Neural cell (in vitro differentiated cells): ENCODE data around the gene INSIG2. TPM values are rescaled to one million over a fixed set of nuclear protein-coding genes. Genes with fewer than 3 reads are reported as not detected.

ENCODE experiments used
- H2AFZ ChIP-seq: fragments of 200-600, 300-800 bp; sonication (generic), shearing (Covaris generic); 2 replicates; pipeline ENCODE4 v1.6.0; 2014; ENCODE audit warnings: low read depth, mild to moderate bottlenecking, antibody characterized with exemption, low read length, moderate library complexity
- H3F3A ChIP-seq: fragments of 200-600 bp; shearing (Covaris generic); 2 replicates; pipeline ENCODE4 v1.6.1; 2016; ENCODE audit warnings: mild to moderate bottlenecking, moderate library complexity, mixed read lengths, antibody characterized with exemption, low read length; ENCODE audit not compliant: insufficient read depth, poor library complexity, severe bottlenecking
- H3K27ac ChIP-seq: fragments of 200-600, 300-800 bp; sonication (generic), shearing (Covaris generic); 2 replicates; pipeline ENCODE4 v1.5.1; 2014; ENCODE audit warnings: mild to moderate bottlenecking, low read length, moderate library complexity
- H3K27me3 ChIP-seq: fragments of 300-800, 200-600 bp; sonication (generic), shearing (Covaris generic); 2 replicates; pipeline ENCODE4 v1.6.0; 2014; ENCODE audit warnings: mild to moderate bottlenecking, low read depth, low read length, moderate library complexity; ENCODE audit not compliant: insufficient read depth
- H3K36me3 ChIP-seq: fragments of 300-800, 200-600 bp; sonication (generic), shearing (Covaris generic); 2 replicates; pipeline ENCODE4 v1.5.1; 2014; ENCODE audit warnings: mild to moderate bottlenecking, antibody characterized with exemption, low read length, moderate library complexity; ENCODE audit not compliant: insufficient read depth
- H3K4me2 ChIP-seq: fragments of 300-800, 200-600 bp; sonication (generic), shearing (Covaris generic); 2 replicates; pipeline ENCODE4 v1.6.0; 2014; ENCODE audit warnings: mild to moderate bottlenecking, low read length
- H3K4me3 ChIP-seq: fragments of 300-800, 200-600 bp; sonication (generic), shearing (Covaris generic); 2 replicates; pipeline ENCODE4 v1.5.1; 2014; ENCODE audit warnings: mild to moderate bottlenecking, low read length, moderate library complexity
- H3K79me2 ChIP-seq: fragments of 200-600 bp; shearing (Covaris generic); replicated peaks from 2 replicates; pipeline ENCODE4 v1.6.0; 2014; ENCODE audit warnings: mild to moderate bottlenecking, low read length, moderate library complexity; ENCODE audit not compliant: insufficient read depth
- H3K9ac ChIP-seq: fragments of 300-800, 200-600 bp; sonication (generic), shearing (Covaris generic); 2 replicates; pipeline ENCODE4 v1.6.1; 2016; ENCODE audit warnings: mild to moderate bottlenecking, low read length, mixed read lengths
- H3K9me2 ChIP-seq: fragments of 200-600 bp; shearing (Covaris generic); 2 replicates; pipeline ENCODE4 v1.6.1; 2016; ENCODE audit warnings: mild to moderate bottlenecking, low read length, mixed read lengths; ENCODE audit not compliant: insufficient read depth
- H3K9me3 ChIP-seq: fragments of 200-600, 300-800 bp; sonication (generic), shearing (Covaris generic); 2 replicates; pipeline ENCODE4 v1.6.1; 2016; ENCODE audit warnings: mild to moderate bottlenecking, mixed run types, low read length, moderate library complexity, mixed read lengths
- H4K20me1 ChIP-seq: fragments of 200-600 bp; shearing (Covaris generic); 2 replicates; pipeline ENCODE4 v1.6.1; 2016; ENCODE audit warnings: mild to moderate bottlenecking, mixed run types; ENCODE audit not compliant: insufficient read depth
- CTCF ChIP-seq: fragments of 450-650 bp; IDR thresholded peaks from 2 replicates; pipeline ENCODE4 v1.5.1; 2014; ENCODE audit warnings: antibody characterized with exemption, mild to moderate bottlenecking, moderate library complexity; ENCODE audit not compliant: poor library complexity, severe bottlenecking
- EP300 ChIP-seq: fragments of 450-650 bp; conservative IDR thresholded peaks from 2 replicates; pipeline ENCODE4 v1.6.1; 2014; ENCODE audit warnings: antibody characterized with exemption, mild to moderate bottlenecking, moderate library complexity; ENCODE audit not compliant: poor library complexity, severe bottlenecking
- EZH2 ChIP-seq: fragments of 200-600, 300-800 bp; shearing (Covaris generic), sonication (generic); IDR thresholded peaks from 2 replicates; pipeline ENCODE4 v1.6.1; 2014; ENCODE audit warnings: antibody characterized with exemption, low read length, borderline replicate concordance, mild to moderate bottlenecking; ENCODE audit not compliant: insufficient read depth, poor library complexity, severe bottlenecking
- MXI1 ChIP-seq: fragments of 450-650 bp; conservative IDR thresholded peaks from 2 replicates; pipeline ENCODE4 v1.6.1; 2014; ENCODE audit warnings: antibody characterized with exemption, mild to moderate bottlenecking; ENCODE audit not compliant: poor library complexity, severe bottlenecking
- POLR2AphosphoS5 ChIP-seq: IDR thresholded peaks from 2 replicates; pipeline ENCODE4 v1.6.1; 2012
- RAD21 ChIP-seq: fragments of 450-650 bp; conservative IDR thresholded peaks from 2 replicates; pipeline ENCODE4 v1.6.1; 2014; ENCODE audit warnings: antibody characterized with exemption, mild to moderate bottlenecking, moderate library complexity
- REST ChIP-seq: IDR thresholded peaks from 2 replicates; pipeline ENCODE4 v1.6.1; 2012; ENCODE audit warnings: borderline replicate concordance
- SMC3 ChIP-seq: fragments of 450-650 bp; conservative IDR thresholded peaks from 2 replicates; pipeline ENCODE4 v1.6.1; 2014; ENCODE audit warnings: antibody characterized with exemption, mild to moderate bottlenecking, moderate library complexity; ENCODE audit not compliant: poor library complexity
- TAF1 ChIP-seq: IDR thresholded peaks from 2 replicates; pipeline ENCODE4 v1.6.1; 2012; ENCODE audit warnings: low read depth
- polyA plus RNA-seq: library from polyadenylated mRNA; depleted of rRNA; stranded (reverse); fragments of >200 nt; gene quantifications from 2 replicates; pipeline ENCODE4 v1.2.3, GENCODE V29; 2014

INSIG2 gene
- polyA plus RNA-seq, 1 donor from 2014 or later: 30.3 TPM

- peak overlapping the region; percentile 45 for H3K4me3 ChIP-seq
- TF ChIP-seq POLR2AphosphoS5 (no peak), EZH2 (no peak), TAF1 (no peak), CTCF (no peak), RAD21 (no peak), REST (no peak), MXI1 (no peak), EP300 (no peak), SMC3 (no peak)
- H3K27ac ChIP-seq: peak overlapping the region; percentile 82
- H3K36me3 ChIP-seq: no peaks in the 10 kb centered on the region
- no peaks in the 10 kb centered on the region for H3K9me2 ChIP-seq
- H3K4me2 ChIP-seq: no peak overlapping the region
- H3F3A ChIP-seq: no peaks in the 10 kb centered on the region
- no peak overlapping the region for H2AFZ ChIP-seq
- peak overlapping the region; percentile 46 for H3K9ac ChIP-seq
- no peaks in the 10 kb centered on the region for H4K20me1 ChIP-seq
- no peaks in the 10 kb centered on the region for H3K9me3 ChIP-seq
- no peaks in the 10 kb centered on the region for H3K27me3 ChIP-seq
- H3K79me2 ChIP-seq: no peaks in the 10 kb centered on the region
These were observed 37.3 kb upstream of the INSIG2 start for GRCh38 chr2:118050974-118051373.

DNA sequence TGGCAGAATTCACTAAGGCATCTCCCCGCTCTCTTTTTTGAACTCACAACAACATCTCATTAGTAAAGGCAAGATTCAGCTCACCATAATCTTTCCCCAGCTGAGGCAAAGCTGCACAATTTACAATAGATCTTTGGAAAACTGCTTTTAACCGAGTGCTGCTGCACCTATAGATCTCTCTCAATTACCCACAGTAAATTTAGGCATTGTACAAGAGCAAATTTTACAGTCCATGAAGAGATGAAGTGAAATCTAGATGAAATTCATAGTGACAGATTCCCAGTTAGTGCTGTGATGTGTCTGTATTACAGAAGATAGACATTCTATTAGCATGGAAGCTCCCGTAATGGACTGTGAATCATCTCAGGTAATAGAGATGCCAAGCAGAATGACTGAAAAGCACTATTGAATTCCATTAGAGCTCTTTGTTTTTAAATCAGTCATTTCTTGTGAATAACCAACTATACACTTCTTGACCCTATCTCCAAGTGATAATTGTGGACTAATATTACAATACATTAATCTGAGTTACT lies 36.4 kb upstream of the INSIG2 start:
- Histone ChIP-seq H3K4me3 (peak overlapping the region; percentile 45), H3K79me2 (no peaks in the 10 kb centered on the region), H3F3A (no peaks in the 10 kb centered on the region), H3K36me3 (no peaks in the 10 kb centered on the region), H3K9me3 (no peaks in the 10 kb centered on the region), H4K20me1 (no peaks in the 10 kb centered on the region), H3K4me2 (peak overlapping the region; percentile 6), H3K9ac (peak overlapping the region; percentile 46), H3K9me2 (no peaks in the 10 kb centered on the region), H3K27ac (peak overlapping the region; percentile 82), H2AFZ (no peak overlapping the region), H3K27me3 (no peaks in the 10 kb centered on the region)
- TF ChIP-seq MXI1 (no peak), CTCF (no peak), POLR2AphosphoS5 (peak; percentile 58), EP300 (peak; percentile 87), REST (no peak), EZH2 (no peak), RAD21 (no peak), TAF1 (no peak)
